Cortex of kidney (tissue), 1 donor: ENCODE results near the gene PNKD.
"Not testable (repeated sequence)": the region's sequence is repeated elsewhere in the genome, so short reads cannot be mapped to it uniquely, and the experiment has no call there.

Source experiments
- DNase-seq: peaks from one replicate; lab custom pipeline; 2025; lab: John Stamatoyannopoulos, UW

PNKD gene

GRCh38 chr2:218292048-218293014, 22.0 kb downstream of the PNKD start, which contains the start of gene TMBIM1:
TSS of gene TMBIM1 (minus strand) at chr2:218292503. CDS start at chr2:218282141, 10,362 bp downstream.
- no peak for DNase-seq

GRCh38 chr2:218293715-218294429, 23.6 kb downstream of the PNKD start:
- no peak for DNase-seq

- no peak for DNase-seq
Observed at GRCh38 chr2:218294430-218295022, 24.2 kb downstream of the PNKD start.

- DNase-seq = no peak
Observed at GRCh38 chr2:218295029-218295428, 24.7 kb downstream of the PNKD start.

- DNase-seq = no peak
Observed at GRCh38 chr2:218296200-218296599, 25.9 kb downstream of the PNKD start.

- DNase-seq = no peak
Observed at GRCh38 chr2:218296847-218297246, 26.5 kb downstream of the PNKD start.

- DNase-seq = no peak
Observed at GRCh38 chr2:218298314-218298875, 28.1 kb downstream of the PNKD start.

GRCh38 chr2:218300141-218300540, 29.8 kb downstream of the PNKD start:
- DNase-seq = no peak

- DNase-seq = no peak
Observed at GRCh38 chr2:218301176-218301819, 31.0 kb downstream of the PNKD start.

- no peak for DNase-seq
Observed at GRCh38 chr2:218305383-218305782, 35.1 kb downstream of the PNKD start.

- no peak for DNase-seq
Observed at GRCh38 chr2:218306184-218306920, 36.0 kb downstream of the PNKD start.

GRCh38 chr2:218307415-218308090, 37.2 kb downstream of the PNKD start:
- no peak for DNase-seq

GRCh38 chr2:218310853-218311540, 40.7 kb downstream of the PNKD start:
- DNase-seq = no peak

- DNase-seq = not testable (repeated sequence)
Observed at GRCh38 chr2:218311541-218312266, 41.4 kb downstream of the PNKD start.

GRCh38 chr2:218312267-218312756, 42.0 kb downstream of the PNKD start:
- DNase-seq = no peak

- no peak for DNase-seq
Observed at GRCh38 chr2:218313356-218313755, 43.0 kb downstream of the PNKD start.

GRCh38 chr2:218314764-218315163, 44.4 kb downstream of the PNKD start:
- not testable (repeated sequence) for DNase-seq

- DNase-seq = no peak
Observed at GRCh38 chr2:218315397-218315796, 45.1 kb downstream of the PNKD start.

- no peak for DNase-seq
Observed at GRCh38 chr2:218317303-218317630, 46.9 kb downstream of the PNKD start.
